H9 (cell line): ENCODE results near the gene ISG15. TPM values are rescaled to one million over a fixed set of nuclear protein-coding genes. Genes with fewer than 3 reads are reported as not detected.

Experiments
- DNase-seq: peaks from one replicate; pipeline ENCODE4 v3.0.0-alpha.2; 2017
- H2AFZ ChIP-seq: one replicate; pipeline ENCODE4 v1.6.1; 2013; ENCODE audit warnings: mild to moderate bottlenecking, low read length, control low read depth, moderate library complexity
- H2AK5ac ChIP-seq: 2 replicates; pipeline ENCODE4 v1.6.1; 2013; ENCODE audit warnings: low read length, control low read depth, mixed read lengths; ENCODE audit not compliant: insufficient read length
- H2BK120ac ChIP-seq: one replicate; pipeline ENCODE4 v1.6.1; 2013; ENCODE audit warnings: low read depth, mild to moderate bottlenecking, low read length, control low read depth, inconsistent platforms; ENCODE audit not compliant: poor library complexity, severe bottlenecking
- H2BK12ac ChIP-seq: 2 replicates; pipeline ENCODE4 v1.6.1; 2013; ENCODE audit warnings: low read length, control low read depth, mixed read lengths, low read depth; ENCODE audit not compliant: insufficient read length
- H2BK15ac ChIP-seq: 2 replicates; pipeline ENCODE4 v1.6.1; 2013; ENCODE audit warnings: low read depth, low read length, control low read depth
- H2BK20ac ChIP-seq: one replicate; pipeline ENCODE4 v1.6.1; 2013; ENCODE audit warnings: low read depth, mild to moderate bottlenecking, low read length, control low read depth, inconsistent platforms; ENCODE audit not compliant: poor library complexity, severe bottlenecking
- H2BK5ac ChIP-seq: 2 replicates; pipeline ENCODE4 v1.6.1; 2013; ENCODE audit warnings: low read length, control low read depth, mixed read lengths; ENCODE audit not compliant: insufficient read length
- H3K14ac ChIP-seq: 2 replicates; pipeline ENCODE4 v1.6.1; 2013; ENCODE audit warnings: low read length, control low read depth; ENCODE audit not compliant: insufficient read depth
- H3K18ac ChIP-seq: 2 replicates; pipeline ENCODE4 v1.6.1; 2013; ENCODE audit warnings: low read depth, mild to moderate bottlenecking, mixed read lengths, low read length, control low read depth; ENCODE audit not compliant: insufficient read length
- H3K23ac ChIP-seq: 2 replicates; pipeline ENCODE4 v1.6.1; 2013; ENCODE audit warnings: low read length, control low read depth, mixed read lengths, low read depth; ENCODE audit not compliant: insufficient read length
- H3K23me2 ChIP-seq: 2 replicates; pipeline ENCODE4 v1.6.1; 2013; ENCODE audit warnings: low read depth, mild to moderate bottlenecking, mixed read lengths, low read length, control low read depth; ENCODE audit not compliant: insufficient read length, poor library complexity, severe bottlenecking
- H3K27ac ChIP-seq: 2 replicates; pipeline ENCODE4 v1.5.1; 2013; ENCODE audit warnings: low read length, control low read depth, mixed read lengths, low read depth; ENCODE audit not compliant: insufficient read length
- H3K27me3 ChIP-seq: 2 replicates; pipeline ENCODE4 v1.6.1; 2013; ENCODE audit warnings: low read length, control low read depth, inconsistent platforms; ENCODE audit not compliant: insufficient read depth
- H3K4ac ChIP-seq: 2 replicates; pipeline ENCODE4 v1.6.1; 2013; ENCODE audit warnings: low read depth, mild to moderate bottlenecking, control low read depth, inconsistent platforms, low read length, moderate library complexity
- H3K4me1 ChIP-seq: 2 replicates; pipeline ENCODE4 v1.6.1; 2013; ENCODE audit warnings: low read length, control low read depth, inconsistent platforms; ENCODE audit not compliant: insufficient read depth
- H3K4me2 ChIP-seq: 2 replicates; pipeline ENCODE4 v1.6.1; 2013; ENCODE audit warnings: low read length, control low read depth, mixed read lengths; ENCODE audit not compliant: insufficient read length, insufficient read depth
- H3K56ac ChIP-seq: 2 replicates; pipeline ENCODE4 v1.6.1; 2013; ENCODE audit warnings: low read depth, mild to moderate bottlenecking, mixed read lengths, low read length, control low read depth; ENCODE audit not compliant: insufficient read length
- H3K79me1 ChIP-seq: 2 replicates; pipeline ENCODE4 v1.6.1; 2013; ENCODE audit warnings: low read depth, mild to moderate bottlenecking, moderate library complexity, low read length, control low read depth, inconsistent platforms; ENCODE audit not compliant: insufficient read depth, poor library complexity, severe bottlenecking
- H3K79me2 ChIP-seq: 2 replicates; pipeline ENCODE4 v1.6.1; 2013; ENCODE audit warnings: low read length, control low read depth, inconsistent platforms; ENCODE audit not compliant: insufficient read depth
- H3K9ac ChIP-seq: 2 replicates; pipeline ENCODE4 v1.6.1; 2013; ENCODE audit warnings: low read length, control low read depth, mixed read lengths; ENCODE audit not compliant: insufficient read length; ENCODE audit errors: extremely low read depth
- H3K9me3 ChIP-seq: one replicate; pipeline ENCODE4 v1.6.1; 2013; ENCODE audit warnings: low read depth, low read length, inconsistent platforms; ENCODE audit not compliant: control insufficient read depth
- H3T11ph ChIP-seq: one replicate; pipeline ENCODE4 v1.6.1; 2013; ENCODE audit warnings: mild to moderate bottlenecking, low read length, control low read depth, inconsistent platforms
- H4K20me1 ChIP-seq: one replicate; pipeline ENCODE4 v1.6.1; 2013; ENCODE audit not compliant: control insufficient read depth, insufficient read length, insufficient read depth
- H4K5ac ChIP-seq: 2 replicates; pipeline ENCODE4 v1.6.1; 2013; ENCODE audit warnings: low read depth, mild to moderate bottlenecking, mixed read lengths, low read length, control low read depth; ENCODE audit not compliant: insufficient read length
- H4K8ac ChIP-seq: replicated peaks from 2 replicates; pipeline ENCODE4 v1.6.1; 2013; ENCODE audit warnings: low read length, control low read depth, mixed read lengths, low read depth; ENCODE audit not compliant: insufficient read length
- H4K91ac ChIP-seq: 2 replicates; pipeline ENCODE4 v1.6.1; 2013; ENCODE audit warnings: low read depth, mild to moderate bottlenecking, moderate library complexity, mixed read lengths, low read length, control low read depth; ENCODE audit not compliant: insufficient read length
- H3K27ac Mint-ChIP-seq, 3 experiments: 2 replicates in 2 of 3; 3 replicates in 1 of 3; pipeline ENCODE4 v1.8.0; 2020 to 2021; ENCODE audit warnings: mixed read lengths in 3 of 3, mild to moderate bottlenecking in 1 of 3, moderate library complexity in 1 of 3
- H3K27me3 Mint-ChIP-seq: 2 replicates; pipeline ENCODE4 v1.8.0; 2021; ENCODE audit warnings: low read depth, mild to moderate bottlenecking, moderate library complexity, mixed read lengths
- H3K36me3 Mint-ChIP-seq, 3 experiments: 2 replicates in 2 of 3; 3 replicates in 1 of 3; pipeline ENCODE4 v1.8.0; 2020 to 2021; ENCODE audit warnings: low read depth in 3 of 3, mixed read lengths in 3 of 3; ENCODE audit not compliant: insufficient read depth in 1 of 3
- H3K4me1 Mint-ChIP-seq, 2 experiments: 2 replicates each; pipeline ENCODE4 v1.8.0; 2020; ENCODE audit warnings: mixed read lengths in 2 of 2
- H3K4me3 Mint-ChIP-seq, 2 experiments: 2 replicates in 1 of 2; 3 replicates in 1 of 2; pipeline ENCODE4 v1.8.0; 2020 to 2021; ENCODE audit warnings: mild to moderate bottlenecking in 2 of 2, mixed read lengths in 2 of 2, moderate library complexity in 1 of 2
- H3K9me3 Mint-ChIP-seq, 2 experiments: 2 replicates in 1 of 2; 3 replicates in 1 of 2; pipeline ENCODE4 v1.8.0; 2020; ENCODE audit warnings: mild to moderate bottlenecking in 2 of 2, mixed read lengths in 2 of 2, moderate library complexity in 1 of 2
- CTCF ChIP-seq: fragments of 200-600 bp; sonication (generic); conservative IDR thresholded peaks from 3 replicates; pipeline ENCODE4 v1.8.0; 2021; ENCODE audit warnings: antibody characterized with exemption, mild to moderate bottlenecking
- WGBS: extraction: QIAGEN DNeasy Blood & Tissue Kit; methylation state at CpG from one replicate; pipeline ENCODE4 v1.1.7; 2013; ENCODE audit warnings: missing lambda C conversion rate, low lambda C conversion rate, mixed read lengths; ENCODE audit not compliant: insufficient read length; ENCODE audit errors: extremely low coverage; 5-methylcytosine and 5-hydroxymethylcytosine counted together
- total RNA-seq: library from RNA; stranded (reverse); gene quantifications from 2 replicates; pipeline ENCODE4 v1.2.1, GENCODE V29; 2021

ISG15 gene
- total RNA-seq, 1 experiment from 2014 or later: 39.7 TPM

GRCh38 chr1:998745-998994, 14.6 kb upstream of the ISG15 start:
- Histone ChIP-seq H2AK5ac (no peak overlapping the region), H2BK20ac (no peak overlapping the region), H2AFZ (no peak overlapping the region), H3K79me2 (no peaks in the 10 kb centered on the region), H3K79me1 (no peaks in the 10 kb centered on the region), H3K56ac (no peak overlapping the region), H2BK5ac (no peak overlapping the region), H3K23me2 (peaks cover 20% of the 10 kb centered on the region), H3K14ac (no peak overlapping the region), H3K4me2 (peak overlapping the region; percentile 9), H3K27ac (no peak overlapping the region), H3K27me3 (peaks cover 37% of the 10 kb centered on the region; the same call in 1 of the 2 replicates), H3T11ph (no peak overlapping the region), H2BK15ac (no peak overlapping the region), H4K20me1 (no peaks in the 10 kb centered on the region), H2BK12ac (no peak overlapping the region), H4K91ac (no peak overlapping the region), H3K4ac (no peak overlapping the region), H4K5ac (no peak overlapping the region), H3K9ac (no peak overlapping the region), H3K4me1 (0 out of 2 replicates have a peak, but pooled peaks cover 1% of the 10 kb centered on the region), H3K18ac (no peak overlapping the region), H2BK120ac (no peak overlapping the region), H3K9me3 (no peaks in the 10 kb centered on the region), H3K23ac (no peak overlapping the region), H4K8ac (no peak overlapping the region)
- Mint-ChIP-seq H3K36me3 (no peaks in the 10 kb centered on the region), H3K9me3 (no peaks in the 10 kb centered on the region), H3K4me3 (peak overlapping the region in 1 of 2 experiments; percentile 71; a peak in 3 of 5 replicates), H3K27me3 (peaks cover 79% of the 10 kb centered on the region), H3K27ac (no peak overlapping the region), H3K4me1 (peaks cover 5 to 17% of the 10 kb centered on the region in 2 experiments)
- WGBS: no CpG with 5 or more reads among the region's 27 CpGs
- no peak for DNase-seq
- 0 out of 3 replicates have a peak, but pooled peaks have one; percentile 5 for TF ChIP-seq CTCF
